ENCODE results near the gene SNX1.
A peak's percentile ranks its signal among the peaks of the same experiment; 100 is the strongest.

Gene SNX1

DNA sequence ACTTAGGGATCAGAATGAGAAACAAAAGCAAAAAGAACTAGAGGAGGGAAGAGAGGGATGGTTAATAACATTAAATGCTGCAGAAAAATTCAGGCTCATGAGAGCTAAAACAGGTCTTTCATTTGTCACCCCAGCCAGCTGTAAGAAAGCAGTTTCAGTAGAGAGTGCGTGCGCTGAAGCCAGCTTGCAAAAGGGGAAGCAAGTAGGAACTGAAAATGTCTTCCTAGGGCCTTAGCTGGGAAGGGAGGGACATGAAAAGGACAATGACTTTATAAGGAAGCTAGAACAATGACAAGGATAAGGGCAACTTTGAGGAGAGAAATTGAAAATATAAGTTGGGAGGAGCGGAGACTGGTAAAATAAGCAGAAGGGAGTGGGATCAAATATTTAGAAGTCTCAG is 5.3 kb upstream of the SNX1 start:
- DNase-seq (ENCODE audit: insufficient read length): peak; percentile 28

DNA sequence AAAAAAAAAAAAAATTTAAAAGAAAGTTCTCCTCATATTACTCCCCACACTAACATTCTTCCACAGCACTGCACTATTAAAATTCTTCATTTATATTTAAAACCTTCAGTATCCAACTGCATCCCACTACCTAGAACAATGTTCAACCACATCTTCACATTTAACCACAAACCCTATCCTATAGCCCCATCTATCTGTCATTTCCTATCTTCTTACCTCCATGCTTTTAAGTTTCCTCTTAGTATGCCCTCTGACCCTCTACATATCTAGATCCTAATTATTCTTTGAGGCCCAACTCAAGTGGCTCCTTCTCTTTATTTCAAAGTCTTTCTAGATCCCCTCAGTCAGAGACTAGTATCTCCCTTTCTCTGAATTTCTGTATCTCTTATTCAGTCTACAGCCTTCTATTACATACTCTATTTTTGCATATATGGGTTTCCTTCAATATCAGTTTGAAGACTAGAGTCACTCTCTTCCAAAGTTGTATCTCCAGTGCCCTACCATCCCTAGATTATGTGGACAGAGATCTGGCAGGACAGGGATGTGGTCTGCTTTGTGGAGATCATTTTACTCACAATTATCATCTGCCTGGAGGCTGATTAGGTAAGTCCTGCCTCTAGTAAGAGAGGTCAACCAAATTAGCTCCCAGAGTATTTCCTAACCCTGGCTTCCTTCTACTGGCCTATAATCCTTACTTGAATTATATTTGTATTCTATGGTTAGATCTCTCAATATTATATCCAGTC is 3.5 kb upstream of the SNX1 start:
- DNase-seq (ENCODE audit: insufficient read length) (no peak), FAIRE-seq (no peak)
- TF ChIP-seq TAF1 (IDR thresholded peaks at IDR 0.05; ENCODE audit: borderline replicate concordance, low read depth, low read length) (no peak), POLR2A (IDR thresholded peaks at IDR 0.05; ENCODE audit: low read depth, low read length) (no peak), POLR2AphosphoS5 (IDR thresholded peaks at IDR 0.05; ENCODE audit: low read depth, low read length) (no peak)

More for the DNA sequence above, 5.3 kb upstream of the SNX1 start:
- TF ChIP-seq POLR2A (IDR thresholded peaks at IDR 0.05; ENCODE audit: low read depth, low read length): no peak
- TF ChIP-seq POLR2AphosphoS5 (IDR thresholded peaks at IDR 0.05; ENCODE audit: low read depth, low read length): no peak
- FAIRE-seq: peak; percentile 46

DNA sequence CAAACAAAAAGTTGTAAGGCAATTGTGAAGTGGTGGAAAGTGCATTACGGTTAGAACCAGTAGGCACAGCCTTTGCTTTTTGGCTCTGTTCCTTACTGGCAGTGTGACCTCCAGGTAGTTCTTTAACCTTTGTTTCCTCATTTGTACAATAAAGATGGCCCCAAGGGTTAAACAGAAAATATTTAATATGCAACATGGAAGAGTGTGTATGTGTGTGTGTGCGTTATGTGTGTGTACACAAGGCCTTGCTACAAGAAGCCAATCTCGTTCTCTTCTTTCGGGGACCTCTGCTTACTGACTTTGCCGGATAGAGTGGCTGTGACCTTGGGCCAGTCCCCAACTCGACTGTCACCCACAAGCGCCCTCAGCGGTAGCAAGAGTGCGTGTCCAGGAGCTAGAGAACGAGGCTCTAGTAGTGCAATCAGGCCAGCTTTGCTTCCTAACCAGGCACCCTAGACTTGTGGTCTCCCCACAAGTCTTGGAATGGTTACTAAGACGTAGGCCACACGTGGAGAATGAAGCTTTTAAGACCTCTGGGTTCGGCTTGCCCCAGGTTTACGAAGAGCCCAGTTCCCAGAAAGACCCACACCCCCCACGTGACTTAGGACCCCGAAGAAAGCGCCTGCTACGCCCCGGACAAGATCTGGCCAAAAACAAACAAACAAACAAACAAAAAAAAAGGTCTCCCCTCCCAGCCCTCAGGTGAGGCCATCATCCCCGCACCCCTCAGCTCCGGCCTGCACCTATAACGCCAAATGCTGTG is 2.7 kb upstream of the SNX1 start:
- peak; percentile 86 for FAIRE-seq
- TF ChIP-seq POLR2A (IDR thresholded peaks at IDR 0.05; ENCODE audit: low read depth, low read length) (0 out of 2 replicates have a peak, but pooled peaks have one; percentile 47), TAF1 (IDR thresholded peaks at IDR 0.05; ENCODE audit: borderline replicate concordance, low read depth, low read length) (0 out of 2 replicates have a peak, but pooled peaks have one; percentile 19), POLR2AphosphoS5 (IDR thresholded peaks at IDR 0.05; ENCODE audit: low read depth, low read length) (no peak; the same call in 1 of the 2 replicates)
- no peak for DNase-seq (ENCODE audit: insufficient read length)

DNA sequence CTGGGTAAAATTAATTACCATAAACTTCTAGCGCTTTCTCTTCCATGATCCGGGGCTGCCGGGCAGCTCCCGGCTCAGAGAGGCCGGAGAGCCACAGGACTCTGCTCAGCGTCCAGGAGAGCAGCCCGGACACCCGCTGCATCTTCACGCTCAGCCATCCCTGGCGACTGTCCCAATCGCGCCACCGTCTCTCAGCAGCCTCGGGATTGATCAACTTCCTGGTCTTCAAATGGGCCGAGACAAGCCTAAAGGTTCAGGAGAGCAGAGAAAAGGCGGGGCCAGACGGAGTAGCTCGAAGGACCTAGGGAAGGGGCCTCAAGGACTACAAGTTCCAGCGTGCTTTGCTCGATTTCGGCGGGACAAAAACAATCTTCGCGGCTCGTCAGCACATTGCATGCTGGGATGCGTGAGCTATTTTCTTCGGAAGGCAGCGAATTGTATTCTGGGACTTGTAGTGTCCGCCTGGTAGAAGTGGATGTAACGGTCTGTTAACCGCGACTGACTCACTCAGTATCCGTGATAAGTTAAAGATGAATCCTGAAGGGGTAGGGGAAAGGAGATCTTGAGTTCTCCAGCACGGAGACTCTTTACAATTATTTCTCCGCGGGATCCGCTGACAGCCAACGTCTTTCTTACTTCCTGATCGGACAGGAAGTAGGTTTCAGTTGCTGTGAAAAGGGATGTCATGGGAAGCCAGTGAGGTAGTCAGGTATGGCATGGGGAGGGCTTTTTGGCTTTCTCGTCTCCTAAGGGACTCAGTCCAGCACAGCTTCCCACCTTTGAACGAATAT is 2.0 kb upstream of the SNX1 start, which contains the start of gene CIAO2A:
CIAO2A (minus strand) TSS at position 212 of the 791 bp plus-strand sequence; CDS start at position 142, 70 bp downstream.
- peak; percentile 92 for FAIRE-seq
- no peak for TF ChIP-seq POLR2A (IDR thresholded peaks at IDR 0.05; ENCODE audit: low read depth, low read length)
- 0 out of 2 replicates have a peak, but pooled peaks have one; percentile 13 for TF ChIP-seq TAF1 (IDR thresholded peaks at IDR 0.05; ENCODE audit: borderline replicate concordance, low read depth, low read length)
- TF ChIP-seq POLR2AphosphoS5 (IDR thresholded peaks at IDR 0.05; ENCODE audit: low read depth, low read length): peak; percentile 62; the same call in 1 of the 2 replicates
- peak; percentile 55 for DNase-seq (ENCODE audit: insufficient read length)

DNA sequence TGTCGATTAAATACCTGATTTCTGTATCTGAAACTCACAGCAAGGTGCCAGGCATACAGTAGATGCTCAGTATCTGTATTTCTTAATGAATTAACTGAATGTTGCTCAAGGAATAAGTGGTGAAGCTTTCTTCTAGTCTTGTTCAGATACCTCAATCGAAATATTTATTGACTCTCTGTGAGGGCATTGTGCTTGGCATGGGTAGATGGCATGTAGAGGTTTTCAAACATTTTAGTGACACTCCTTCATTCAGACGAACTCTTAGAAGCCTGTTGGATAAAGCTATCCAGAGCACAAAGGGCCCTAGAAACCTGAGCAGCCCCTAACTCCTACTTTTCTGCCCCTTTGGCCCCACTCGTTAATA is 369 bp upstream of the SNX1 start:
- TF ChIP-seq POLR2A (IDR thresholded peaks at IDR 0.05; ENCODE audit: low read depth, low read length): no peak
- no peak for TF ChIP-seq TAF1 (IDR thresholded peaks at IDR 0.05; ENCODE audit: borderline replicate concordance, low read depth, low read length)
- no peak for TF ChIP-seq POLR2AphosphoS5 (IDR thresholded peaks at IDR 0.05; ENCODE audit: low read depth, low read length)
- no peak for FAIRE-seq
- no peak for DNase-seq (ENCODE audit: insufficient read length)

DNA sequence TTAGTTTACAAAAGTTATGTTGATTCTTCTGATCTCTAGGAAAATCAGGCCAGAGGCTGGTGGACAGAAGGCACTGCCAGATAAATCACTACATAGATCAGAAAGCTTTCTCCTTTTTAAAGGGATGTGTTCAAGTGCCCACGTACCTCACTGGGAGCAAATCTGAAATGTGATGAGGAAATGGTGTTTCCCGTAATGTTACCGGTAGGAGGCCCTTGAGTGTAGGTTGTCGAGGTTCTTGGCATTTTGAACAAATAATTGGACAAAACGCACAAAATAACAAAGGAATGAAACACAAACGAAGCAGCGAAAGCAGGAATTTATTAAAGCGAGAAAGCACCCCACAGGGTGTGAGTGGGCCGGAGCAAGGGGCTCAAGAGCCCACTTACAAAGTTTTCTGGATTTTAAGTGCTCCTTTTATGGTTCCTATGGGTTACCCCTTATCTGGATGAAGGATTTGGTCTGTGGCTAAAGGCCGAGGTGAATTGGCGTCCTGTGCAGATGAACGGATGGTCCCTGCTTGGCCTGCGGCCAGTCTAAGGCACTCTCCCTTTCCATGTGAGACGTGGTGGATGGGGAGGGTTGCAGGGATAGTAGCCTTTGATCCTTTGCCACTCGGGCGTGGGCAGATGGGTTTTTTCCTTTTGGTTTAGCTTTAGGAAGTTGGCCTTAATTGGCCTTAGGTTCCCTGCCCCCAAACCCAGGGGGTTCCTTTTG is 1.0 kb downstream of the SNX1 start:
- TF ChIP-seq POLR2A (IDR thresholded peaks at IDR 0.05; ENCODE audit: low read depth, low read length) (no peak), POLR2AphosphoS5 (IDR thresholded peaks at IDR 0.05; ENCODE audit: low read depth, low read length) (no peak), TAF1 (IDR thresholded peaks at IDR 0.05; ENCODE audit: borderline replicate concordance, low read depth, low read length) (no peak)
- FAIRE-seq (no peak), DNase-seq (ENCODE audit: insufficient read length) (no peak)

DNA sequence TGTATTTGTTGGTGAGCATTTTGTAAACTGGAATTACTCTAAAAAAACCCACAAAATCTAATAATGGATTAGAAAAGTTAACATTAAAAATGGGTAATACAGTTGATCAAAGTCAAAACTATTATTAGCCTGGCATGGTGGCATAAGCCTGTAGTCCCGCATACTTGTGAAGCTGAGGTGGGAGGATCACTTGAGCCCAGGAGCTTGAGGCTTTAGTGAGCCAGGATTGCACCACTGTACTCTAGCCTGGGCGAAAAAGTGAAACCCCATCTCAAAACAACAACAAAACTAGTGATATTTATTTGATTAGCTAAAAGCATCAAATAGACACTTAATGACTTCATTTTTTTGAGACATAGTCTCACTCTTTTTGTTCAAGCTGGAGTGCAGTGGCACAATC is 3.6 kb downstream of the SNX1 start:
- TF ChIP-seq POLR2AphosphoS5 (IDR thresholded peaks at IDR 0.05; ENCODE audit: low read depth, low read length) (no peak), POLR2A (IDR thresholded peaks at IDR 0.05; ENCODE audit: low read depth, low read length) (no peak), TAF1 (IDR thresholded peaks at IDR 0.05; ENCODE audit: borderline replicate concordance, low read depth, low read length) (no peak)
- FAIRE-seq: no peak
- DNase-seq (ENCODE audit: insufficient read length): no peak

DNA sequence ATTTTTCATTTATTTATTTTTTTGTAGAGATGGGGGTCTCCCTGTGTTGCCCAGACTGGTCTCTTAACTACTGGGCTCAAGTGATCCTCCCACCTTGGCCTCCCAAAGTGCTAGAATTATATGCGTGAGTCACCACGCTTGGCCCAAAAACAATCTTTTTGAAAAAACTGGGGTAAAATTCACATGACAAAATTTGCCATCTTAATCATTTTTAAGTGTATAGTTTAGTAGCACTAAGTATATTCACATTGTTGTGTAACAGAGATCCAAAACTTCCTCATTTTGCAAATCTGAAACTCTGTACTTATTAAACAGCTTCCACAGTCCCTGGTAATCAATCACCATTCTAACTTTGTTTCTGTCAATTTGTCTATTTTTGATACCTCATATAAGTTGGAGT is 5.2 kb downstream of the SNX1 start:
- no peak for DNase-seq (ENCODE audit: insufficient read length)
- FAIRE-seq: no peak
- TF ChIP-seq POLR2AphosphoS5 (IDR thresholded peaks at IDR 0.05; ENCODE audit: low read depth, low read length) (no peak), POLR2A (IDR thresholded peaks at IDR 0.05; ENCODE audit: low read depth, low read length) (no peak), TAF1 (IDR thresholded peaks at IDR 0.05; ENCODE audit: borderline replicate concordance, low read depth, low read length) (no peak)

DNA sequence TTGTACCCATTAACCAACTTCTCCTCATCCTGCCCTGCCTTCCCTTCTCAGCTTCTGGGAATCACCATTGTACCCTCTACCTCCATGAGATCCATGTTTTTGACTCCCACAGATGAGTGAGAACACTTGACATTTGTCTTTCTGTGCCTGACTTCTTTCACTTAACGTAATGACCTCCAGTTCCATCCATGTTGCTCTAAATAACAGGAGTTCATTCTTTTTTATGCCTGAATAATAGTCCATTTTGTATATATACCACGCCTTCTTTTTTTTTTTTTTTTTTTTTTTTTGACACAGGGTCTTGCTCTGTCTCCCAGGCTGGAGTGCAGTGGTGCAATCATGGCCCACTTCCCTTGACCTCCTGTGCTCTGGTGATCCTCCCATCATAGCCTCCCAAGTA is 6.7 kb downstream of the SNX1 start:
- TF ChIP-seq TAF1 (IDR thresholded peaks at IDR 0.05; ENCODE audit: borderline replicate concordance, low read depth, low read length): no peak
- TF ChIP-seq POLR2A (IDR thresholded peaks at IDR 0.05; ENCODE audit: low read depth, low read length): no peak
- no peak for TF ChIP-seq POLR2AphosphoS5 (IDR thresholded peaks at IDR 0.05; ENCODE audit: low read depth, low read length)
- DNase-seq (ENCODE audit: insufficient read length) (no peak), FAIRE-seq (no peak)

DNA sequence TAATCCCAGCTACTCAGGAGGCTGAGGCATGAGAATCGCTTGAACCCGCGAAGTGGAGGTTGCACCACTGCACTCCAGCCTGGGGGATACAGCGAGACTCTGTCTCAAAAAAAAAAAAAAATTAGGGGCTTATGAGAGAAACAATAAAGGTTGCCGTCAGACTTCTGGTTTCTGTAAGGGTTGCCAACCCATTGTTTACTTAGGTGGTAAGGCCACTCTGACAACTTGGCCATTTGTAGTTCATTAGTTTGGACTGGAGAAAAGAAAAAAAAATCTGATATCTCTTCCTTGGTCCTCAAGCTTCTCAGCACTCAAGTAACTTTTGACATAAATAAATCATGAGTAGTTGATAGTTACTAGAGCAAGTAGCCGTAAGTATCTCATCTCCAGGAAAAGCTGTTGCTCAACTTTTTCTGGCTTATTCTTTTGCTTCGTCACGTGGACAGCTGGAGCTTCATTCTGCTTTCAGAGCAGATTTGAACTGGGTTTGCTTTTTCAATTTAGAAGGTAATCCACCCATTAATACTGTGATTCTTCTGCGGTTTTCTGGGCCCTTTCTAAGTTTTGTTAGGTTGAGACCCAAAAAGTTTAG is 9.4 kb downstream of the SNX1 start:
- TF ChIP-seq POLR2AphosphoS5 (IDR thresholded peaks at IDR 0.05; ENCODE audit: low read depth, low read length) (no peak), TAF1 (IDR thresholded peaks at IDR 0.05; ENCODE audit: borderline replicate concordance, low read depth, low read length) (no peak), POLR2A (IDR thresholded peaks at IDR 0.05; ENCODE audit: low read depth, low read length) (no peak)
- no peak for FAIRE-seq
- no peak for DNase-seq (ENCODE audit: insufficient read length)

All from GM12892 (cell line).